ENCODE data around the gene ATXN1.

Gene ATXN1

GRCh38 chr6:16319813-16320532 is 441.3 kb downstream of the ATXN1 start (continued):
- TF ChIP-seq ZNF704 (tag by site-specific recombination; IDR thresholded peaks at IDR 0.05), result no peak
- TF ChIP-seq PRDM1 (tag by site-specific recombination; IDR thresholded peaks at IDR 0.05), result no peak
- peak; percentile 54; the same call in 1 of the 2 replicates for TF ChIP-seq ZNF843 (tag by site-specific recombination; IDR thresholded peaks at IDR 0.05)
- no peak for TF ChIP-seq HOXD13 (CRISPR knock-in tag; IDR thresholded peaks at IDR 0.05; ENCODE audit: borderline replicate concordance)
- TF ChIP-seq PRDM10 (tag by site-specific recombination; IDR thresholded peaks at IDR 0.05), result peak; percentile 55
- TF ChIP-seq ZNF558 (tag by site-specific recombination; IDR thresholded peaks at IDR 0.05), result 0 out of 2 replicates have a peak, but pooled peaks have one; percentile 38
- peak; percentile 83 for TF ChIP-seq ZNF600 (tag by site-specific recombination; IDR thresholded peaks at IDR 0.05)
- peak; percentile 85 for TF ChIP-seq ZNF629 (tag by site-specific recombination; IDR thresholded peaks at IDR 0.05)
- no peak for TF ChIP-seq ZNF280C (tag by site-specific recombination; IDR thresholded peaks at IDR 0.05)
- TF ChIP-seq ZNF335 (tag by site-specific recombination; conservative IDR thresholded peaks at IDR 0.05), result peak; percentile 61
- TF ChIP-seq ZNF639 (tag by site-specific recombination; IDR thresholded peaks at IDR 0.05), result peak; percentile 41; the same call in 1 of the 2 replicates
- TF ChIP-seq ZFHX2 (tag by site-specific recombination; conservative IDR thresholded peaks at IDR 0.05), result peak; percentile 77
- TF ChIP-seq OSR2 (tag by site-specific recombination; IDR thresholded peaks at IDR 0.05), result peak; percentile 96
- peak; percentile 28; the same call in 1 of the 2 replicates for TF ChIP-seq ZNF398 (tag by site-specific recombination; IDR thresholded peaks at IDR 0.05)
- TF ChIP-seq ZNF626 (tag by site-specific recombination; IDR thresholded peaks at IDR 0.05), result no peak
